Brain microvascular endothelial cell (primary cell): ENCODE measurements around the gene TMEM60.

Source experiments
- DNase-seq: peaks from one replicate; pipeline ENCODE4 v3.0.0-alpha.2; 2020
- H3K27ac ChIP-seq: fragments of 250-450 bp; sonication (Bioruptor Pico); 2 replicates; pipeline ENCODE4 v1.5.1; 2020; ENCODE audit warnings: mild to moderate bottlenecking, moderate library complexity
- H3K27me3 ChIP-seq: fragments of 250-450 bp; sonication (Bioruptor Pico); replicated peaks from 2 replicates; pipeline ENCODE4 v1.5.1; 2020; ENCODE audit warnings: mild to moderate bottlenecking
- H3K36me3 ChIP-seq: fragments of 250-450 bp; sonication (Bioruptor Pico); replicated peaks from 2 replicates; pipeline ENCODE4 v1.5.1; 2020; ENCODE audit warnings: mild to moderate bottlenecking
- H3K4me3 ChIP-seq: 2 replicates; pipeline ENCODE4 v1.5.1; 2011; ENCODE audit warnings: low read depth, mild to moderate bottlenecking, control low read depth, low read length, moderate library complexity
- CTCF ChIP-seq: IDR thresholded peaks from 2 replicates; pipeline ENCODE4 v1.5.1; 2011; ENCODE audit warnings: low read depth, mild to moderate bottlenecking, moderate library complexity, low read length, control low read depth, inconsistent platforms; ENCODE audit errors: missing control alignments
- in situ Hi-C: cut with HindIII; loops from 2 replicates; pipeline ENCODE4 v1.10.0; 2017; ENCODE audit warnings: low sequenced_read_pairs, low pct_ligation_motif_present

TMEM60 gene

GRCh38 chr7:77822269-77822668, 24.0 kb upstream of the TMEM60 start:
- Histone ChIP-seq H3K27me3 (no peaks in the 10 kb centered on the region), H3K27ac (no peak overlapping the region), H3K4me3 (no peak overlapping the region), H3K36me3 (no peaks in the 10 kb centered on the region)
- TF ChIP-seq CTCF: no peak
- in situ Hi-C loops: no loop called here
- no peak for DNase-seq

GRCh38 chr7:77820967-77821366, 22.7 kb upstream of the TMEM60 start:
- in situ Hi-C loops: no loop called here
- Histone ChIP-seq H3K27me3 (no peaks in the 10 kb centered on the region), H3K4me3 (no peak overlapping the region), H3K27ac (no peak overlapping the region), H3K36me3 (no peaks in the 10 kb centered on the region)
- TF ChIP-seq CTCF: no peak
- DNase-seq: no peak

- Histone ChIP-seq H3K4me3 (no peak overlapping the region), H3K27me3 (no peaks in the 10 kb centered on the region), H3K36me3 (no peaks in the 10 kb centered on the region), H3K27ac (no peak overlapping the region)
- in situ Hi-C loops: no loop called here
- no peak for TF ChIP-seq CTCF
- DNase-seq: no peak
Observed at GRCh38 chr7:77819021-77819420, 20.8 kb upstream of the TMEM60 start.

GRCh38 chr7:77813180-77813579, 14.9 kb upstream of the TMEM60 start:
- Histone ChIP-seq H3K4me3 (no peak overlapping the region), H3K27me3 (no peaks in the 10 kb centered on the region), H3K27ac (no peak overlapping the region), H3K36me3 (no peaks in the 10 kb centered on the region)
- in situ Hi-C loops: no loop called here
- TF ChIP-seq CTCF: no peak
- DNase-seq: no peak

- TF ChIP-seq CTCF: no peak
- no peak for DNase-seq
- in situ Hi-C loops: no loop called here
- Histone ChIP-seq H3K4me3 (no peak overlapping the region), H3K27me3 (no peaks in the 10 kb centered on the region), H3K36me3 (no peaks in the 10 kb centered on the region), H3K27ac (peak overlapping the region; percentile 57)
Observed at GRCh38 chr7:77812290-77812685, 14.1 kb upstream of the TMEM60 start.

GRCh38 chr7:77811516-77812289, 13.5 kb upstream of the TMEM60 start:
- no peak overlapping the region for H3K4me3 ChIP-seq
- H3K27me3 ChIP-seq: no peaks in the 10 kb centered on the region
- no peak for DNase-seq
- no peak for TF ChIP-seq CTCF
- in situ Hi-C loops: no loop called here
- H3K27ac ChIP-seq: peak overlapping the region; percentile 57
- H3K36me3 ChIP-seq: no peaks in the 10 kb centered on the region
